GM06990 (cell line): Measurements from ENCODE around the gene TBC1D30.

Experiments used
- DNase-seq: peaks from one replicate; pipeline ENCODE4 v3.0.0-alpha.2; 2011; ENCODE audit not compliant: insufficient read length; ENCODE audit errors: extremely low read depth
- H3K27me3 ChIP-seq: replicated peaks from 2 replicates; pipeline ENCODE4 v1.6.0; 2011; ENCODE audit warnings: low read length; ENCODE audit not compliant: control insufficient read depth, insufficient read depth
- H3K36me3 ChIP-seq: 2 replicates; pipeline ENCODE4 v1.5.1; 2011; ENCODE audit warnings: low read length; ENCODE audit not compliant: control insufficient read depth, insufficient read depth
- H3K4me3 ChIP-seq: replicated peaks from 2 replicates; pipeline ENCODE4 v1.5.1; 2011; ENCODE audit warnings: low read depth, mild to moderate bottlenecking, control low read depth, low read length
- CTCF ChIP-seq: IDR thresholded peaks from 2 replicates; pipeline ENCODE4 v1.5.1; 2011; ENCODE audit warnings: low read length, control low read depth, mild to moderate bottlenecking, inconsistent platforms; ENCODE audit not compliant: insufficient read depth, poor library complexity, severe bottlenecking

Gene TBC1D30

DNA sequence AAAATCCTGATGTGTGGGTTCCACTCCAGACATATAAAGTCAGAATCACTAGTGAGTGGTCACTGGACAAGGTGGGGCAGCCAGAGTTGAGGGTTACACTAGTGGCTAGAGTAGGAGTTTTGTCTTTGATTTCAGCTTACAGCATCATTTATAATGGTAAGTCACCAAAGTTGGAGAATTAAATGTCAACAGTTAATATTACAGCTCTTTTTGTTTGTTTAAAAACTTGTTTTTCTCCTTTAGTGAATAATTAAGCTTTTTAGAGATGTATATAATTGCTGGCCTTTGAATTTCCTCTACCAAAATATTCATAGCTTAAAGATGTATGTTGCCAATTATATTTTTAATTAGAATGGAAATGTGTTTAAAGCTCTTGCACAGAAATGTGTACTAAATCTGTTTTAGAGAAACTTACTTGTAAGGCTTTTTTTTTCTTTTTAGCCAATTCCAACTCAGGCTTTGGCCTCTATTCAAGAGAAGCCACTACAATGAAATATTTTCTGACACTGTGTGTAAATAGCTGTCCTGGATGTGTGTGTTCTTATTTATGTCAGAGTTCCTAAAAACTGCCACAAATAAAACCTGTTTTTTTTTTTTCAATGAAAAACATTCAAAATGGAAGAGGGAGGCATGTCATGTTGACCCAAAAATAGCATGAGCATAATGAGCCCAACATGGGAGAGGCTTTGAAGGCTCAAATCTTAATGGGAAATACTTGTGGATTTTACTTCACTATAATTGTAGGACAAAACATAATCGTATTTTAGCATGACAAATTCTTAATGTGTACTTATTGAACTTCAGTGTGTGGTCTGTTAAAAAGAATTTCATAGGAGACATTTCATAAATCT is 92.2 kb downstream of the TBC1D30 start:
- no peak for DNase-seq
- Histone ChIP-seq H3K4me3 (no peak overlapping the region), H3K27me3 (no peaks in the 10 kb centered on the region; the same call in 1 of the 2 replicates), H3K36me3 (no peaks in the 10 kb centered on the region)
- no peak for TF ChIP-seq CTCF

- no peaks in the 10 kb centered on the region for H3K36me3 ChIP-seq
- no peak for DNase-seq
- H3K27me3 ChIP-seq: no peaks in the 10 kb centered on the region; the same call in 1 of the 2 replicates
- TF ChIP-seq CTCF: no peak
- H3K4me3 ChIP-seq: no peak overlapping the region
These were observed 93.9 kb downstream of the TBC1D30 start for GRCh38 chr12:64918344-64918743.

- H3K27me3 ChIP-seq: no peaks in the 10 kb centered on the region; the same call in 1 of the 2 replicates
These were observed 94.4 kb downstream of the TBC1D30 start for GRCh38 chr12:64918801-64919200.

DNA sequence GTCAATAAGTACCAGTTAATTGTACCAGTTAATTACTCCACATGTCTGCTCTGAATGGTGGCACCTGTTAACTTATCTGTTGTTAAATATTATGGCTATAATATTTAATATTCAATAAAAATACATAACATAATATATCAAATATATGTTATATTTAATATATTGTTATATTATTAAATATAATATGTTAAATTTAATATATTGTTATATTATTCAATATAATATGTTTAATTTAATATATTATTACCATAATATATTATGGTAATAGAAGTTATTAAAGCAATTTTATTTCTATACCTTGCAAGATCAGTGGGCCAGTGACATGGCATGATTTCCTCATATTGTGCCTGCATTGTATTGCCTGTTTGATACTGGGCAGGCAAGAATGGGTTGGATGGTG is 98.4 kb downstream of the TBC1D30 start:
- no peak for DNase-seq
- Histone ChIP-seq H3K4me3 (no peak overlapping the region), H3K27me3 (no peaks in the 10 kb centered on the region; the same call in 1 of the 2 replicates), H3K36me3 (no peaks in the 10 kb centered on the region)
- TF ChIP-seq CTCF: no peak

More at GRCh38 chr12:64918801-64919200, 94.4 kb downstream of the TBC1D30 start:
- no peak overlapping the region for H3K4me3 ChIP-seq
- H3K36me3 ChIP-seq: no peaks in the 10 kb centered on the region
- TF ChIP-seq CTCF: no peak
- DNase-seq: no peak

- peak; percentile 4 for DNase-seq
- no peak for TF ChIP-seq CTCF
- no peak overlapping the region for H3K4me3 ChIP-seq
These were observed 99.1 kb downstream of the TBC1D30 start for GRCh38 chr12:64923536-64923935.

More at GRCh38 chr12:64923536-64923935, 99.1 kb downstream of the TBC1D30 start:
- no peaks in the 10 kb centered on the region for H3K36me3 ChIP-seq
- H3K27me3 ChIP-seq: no peaks in the 10 kb centered on the region; the same call in 1 of the 2 replicates
